ENCODE data around the gene TMEM25. TPM values are rescaled to one million over a fixed set of nuclear protein-coding genes. Genes with fewer than 3 reads are reported as not detected.

The TMEM25 gene
- total and polyA plus RNA-seq, 7 donors, result 1.3 to 14.7 (median 6.8) TPM

DNA sequence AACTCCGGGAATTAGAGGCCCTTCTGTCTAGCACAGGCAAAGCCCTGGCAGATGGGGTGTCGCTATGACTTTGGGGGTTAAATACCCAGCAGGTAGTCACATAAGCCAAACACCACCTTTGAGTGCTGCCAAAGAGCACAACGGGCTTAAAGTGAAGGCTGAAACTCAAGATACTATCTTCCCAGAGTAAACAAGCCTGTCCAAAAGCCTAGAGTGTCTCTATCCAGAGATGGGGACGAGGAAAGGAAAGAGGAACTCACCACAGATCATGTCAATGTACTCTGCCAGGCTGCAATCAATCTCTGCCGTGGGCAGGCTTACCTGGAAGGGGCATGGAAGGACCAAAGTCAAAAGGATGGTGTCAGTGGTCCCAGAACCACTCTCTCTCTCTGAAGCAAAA, 14.5 kb downstream of the TMEM25 start:
- intact Hi-C loops (cut with DNase I), result no loop called here
- Histone ChIP-seq H3K4me1 (no peaks in the 10 kb centered on the region), H3K4me3 (no peak overlapping the region), H3K27me3 (ENCODE audit: insufficient read depth in 3 of 3, low read length in 2 of 3) (no peaks in the 10 kb centered on the region), H3K27ac (no peak overlapping the region), H3K36me3 (ENCODE audit: insufficient read depth in 1 of 2, low read depth in 1 of 2) (peaks cover 0 to 80% of the 10 kb centered on the region in 2 donors), H3K9me3 (no peaks in the 10 kb centered on the region)
- TF ChIP-seq, protein P1, sequence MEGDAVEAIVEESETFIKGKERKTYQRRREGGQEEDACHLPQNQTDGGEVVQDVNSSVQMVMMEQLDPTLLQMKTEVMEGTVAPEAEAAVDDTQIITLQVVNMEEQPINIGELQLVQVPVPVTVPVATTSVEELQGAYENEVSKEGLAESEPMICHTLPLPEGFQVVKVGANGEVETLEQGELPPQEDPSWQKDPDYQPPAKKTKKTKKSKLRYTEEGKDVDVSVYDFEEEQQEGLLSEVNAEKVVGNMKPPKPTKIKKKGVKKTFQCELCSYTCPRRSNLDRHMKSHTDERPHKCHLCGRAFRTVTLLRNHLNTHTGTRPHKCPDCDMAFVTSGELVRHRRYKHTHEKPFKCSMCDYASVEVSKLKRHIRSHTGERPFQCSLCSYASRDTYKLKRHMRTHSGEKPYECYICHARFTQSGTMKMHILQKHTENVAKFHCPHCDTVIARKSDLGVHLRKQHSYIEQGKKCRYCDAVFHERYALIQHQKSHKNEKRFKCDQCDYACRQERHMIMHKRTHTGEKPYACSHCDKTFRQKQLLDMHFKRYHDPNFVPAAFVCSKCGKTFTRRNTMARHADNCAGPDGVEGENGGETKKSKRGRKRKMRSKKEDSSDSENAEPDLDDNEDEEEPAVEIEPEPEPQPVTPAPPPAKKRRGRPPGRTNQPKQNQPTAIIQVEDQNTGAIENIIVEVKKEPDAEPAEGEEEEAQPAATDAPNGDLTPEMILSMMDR (IDR thresholded peaks at IDR 0.05), result no peak
- 75 to 91% (median 79%) methylated on average over 5 of the region's 5 CpGs for whole genome bisulfite sequencing, 3 donors
- DNase-seq (no peak), ATAC-seq (no peak)

DNA sequence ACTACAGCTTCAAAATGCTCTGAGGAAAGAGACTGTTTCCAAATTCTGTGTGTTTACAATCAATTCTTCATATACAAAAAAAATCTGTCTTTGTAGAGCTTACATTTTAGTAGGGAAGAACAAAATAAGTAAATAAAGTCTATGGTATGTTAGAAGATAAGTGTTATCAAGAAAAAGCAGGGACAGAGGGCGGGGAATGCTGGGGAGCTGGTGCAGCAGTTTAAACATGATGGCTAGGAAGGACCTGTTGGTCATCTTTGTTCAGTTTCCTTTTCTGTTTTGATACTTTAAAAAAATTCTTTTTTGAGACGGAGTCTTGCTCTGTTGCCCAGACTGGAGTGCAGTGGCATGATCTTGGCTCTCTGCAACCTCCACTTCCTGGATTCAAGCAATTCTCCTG, 16.1 kb downstream of the TMEM25 start:
- no peak overlapping the region for H3K4me3 ChIP-seq
- no peak for ATAC-seq
- no peaks in the 10 kb centered on the region for H3K9me3 ChIP-seq
- TF ChIP-seq, protein P1 (IDR thresholded peaks at IDR 0.05), result no peak
- no peaks in the 10 kb centered on the region for H3K4me1 ChIP-seq
- whole genome bisulfite sequencing, 3 donors, result 91 to 98% (median 97%) methylated on average over 2 of the region's 2 CpGs
- H3K27ac ChIP-seq, result no peak overlapping the region
- DNase-seq, result no peak
- H3K36me3 ChIP-seq (ENCODE audit: insufficient read depth in 1 of 2, low read depth in 1 of 2), result peaks cover 7 to 87% of the 10 kb centered on the region in 2 donors
- intact Hi-C loops (cut with DNase I), result no loop called here
- H3K27me3 ChIP-seq (ENCODE audit: insufficient read depth in 3 of 3, low read length in 2 of 3), result no peaks in the 10 kb centered on the region

DNA sequence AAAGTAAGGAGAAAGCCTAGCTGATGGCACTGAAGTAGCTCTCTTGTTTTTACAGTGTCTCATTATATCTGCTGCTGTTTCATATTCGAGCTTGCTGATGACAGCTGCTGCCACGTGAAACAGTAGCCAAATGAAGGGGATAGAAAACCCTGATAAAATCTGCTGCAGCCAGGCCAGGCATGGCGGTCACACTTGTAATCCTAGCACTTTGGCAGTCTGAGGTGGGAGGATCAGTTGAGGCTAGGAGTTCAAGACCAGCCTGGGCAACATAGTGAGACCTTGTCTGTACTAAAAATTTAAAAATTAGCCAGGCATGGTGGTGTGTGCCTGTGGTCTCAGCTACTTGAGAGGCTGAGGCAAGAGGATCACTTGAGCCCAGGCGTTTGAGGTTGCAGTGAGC, 21.3 kb downstream of the TMEM25 start:
- Histone ChIP-seq H3K4me3 (no peak overlapping the region), H3K36me3 (ENCODE audit: insufficient read depth in 1 of 2, low read depth in 1 of 2) (peaks cover 15 to 92% of the 10 kb centered on the region in 2 donors), H3K4me1 (no peaks in the 10 kb centered on the region), H3K9me3 (no peaks in the 10 kb centered on the region), H3K27ac (no peak overlapping the region), H3K27me3 (ENCODE audit: insufficient read depth in 3 of 3, low read length in 2 of 3) (no peaks in the 10 kb centered on the region)
- intact Hi-C loops (cut with DNase I), result no loop called here
- DNase-seq, result no peak
- TF ChIP-seq, protein P1 (IDR thresholded peaks at IDR 0.05), result no peak
- no peak for ATAC-seq
- WGBS, 3 donors, result 48 to 72% (median 55%) methylated on average over 4 of the region's 4 CpGs

DNA sequence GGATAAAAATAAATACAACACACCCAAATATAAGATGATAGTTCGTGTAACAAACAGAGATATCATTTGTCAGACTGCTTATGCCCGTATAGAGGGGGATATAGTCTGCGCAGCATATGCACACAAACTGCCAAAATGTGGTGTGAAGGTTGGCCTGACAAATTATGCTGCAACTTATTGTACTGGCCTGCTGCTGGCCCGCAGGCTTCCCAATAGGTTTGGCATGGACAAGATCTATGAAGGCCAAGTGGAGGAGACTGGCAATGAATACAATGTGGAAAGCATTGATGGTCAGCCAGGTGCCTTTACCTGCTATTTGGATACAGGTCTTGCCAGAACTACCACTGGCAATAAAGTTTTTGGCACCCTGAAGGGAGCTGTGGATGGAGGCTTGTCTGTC, 29.8 kb downstream of the TMEM25 start:
- H3K36me3 ChIP-seq (ENCODE audit: insufficient read depth in 1 of 2, low read depth in 1 of 2), result peaks cover 6 to 71% of the 10 kb centered on the region in 2 donors
- no peaks in the 10 kb centered on the region for H3K27me3 ChIP-seq (ENCODE audit: insufficient read depth in 3 of 3, low read length in 2 of 3)
- H3K9me3 ChIP-seq, result no peaks in the 10 kb centered on the region
- H3K4me3 ChIP-seq, result no peak overlapping the region
- DNase-seq, result no peak
- TF ChIP-seq, protein P1 (IDR thresholded peaks at IDR 0.05), result no peak
- H3K27ac ChIP-seq, result no peak overlapping the region
- no peak for ATAC-seq
- H3K4me1 ChIP-seq, result peaks cover 6% of the 10 kb centered on the region
- intact Hi-C loops (cut with DNase I), result no loop called here
- 87 to 92% (median 92%) methylated on average over 4 of the region's 4 CpGs for WGBS, 3 donors

DNA sequence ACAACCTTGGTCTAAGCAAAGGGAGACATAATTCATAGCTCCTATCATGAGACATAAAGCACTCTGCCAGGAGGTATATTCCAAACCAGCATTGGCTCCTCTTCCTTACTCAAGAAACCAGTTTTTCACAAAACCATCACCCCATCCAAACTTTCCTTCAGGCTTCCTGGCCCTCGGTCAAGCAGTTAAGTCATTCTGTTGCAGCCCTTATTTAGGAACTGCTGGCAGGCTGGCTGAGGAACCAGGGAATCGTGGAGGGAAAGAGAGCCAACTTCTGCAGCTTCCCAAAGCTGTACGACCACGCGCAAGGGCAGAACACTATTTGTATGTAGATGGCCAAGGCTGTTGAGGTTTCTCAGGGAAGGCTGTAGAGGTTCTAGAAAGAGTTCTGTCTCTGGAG, 34.1 kb downstream of the TMEM25 start:
- Histone ChIP-seq H3K4me1 (peaks cover 6% of the 10 kb centered on the region), H3K36me3 (ENCODE audit: insufficient read depth in 1 of 2, low read depth in 1 of 2) (peaks cover 0 to 30% of the 10 kb centered on the region in 2 donors), H3K27ac (no peak overlapping the region), H3K27me3 (ENCODE audit: insufficient read depth in 3 of 3, low read length in 2 of 3) (no peaks in the 10 kb centered on the region), H3K9me3 (no peaks in the 10 kb centered on the region), H3K4me3 (peak overlapping the region; percentile 94)
- TF ChIP-seq, protein P1 (IDR thresholded peaks at IDR 0.05), result no peak
- 2 to 21% (median 17%) methylated on average over 5 of the region's 5 CpGs for WGBS, 3 donors
- peak; percentile 25 to 55 for DNase-seq
- ATAC-seq, result peak in 3 of 4 donors; percentile 11 to 32 (median 15)
- intact Hi-C loops (cut with DNase I), result loop anchor here (5.0 kb wide), 2 partner anchors 33 to 368 kb away; partner anchors contain the start of gene TMEM25 (in 1 of the 2)
